GM23248 (cell line): ENCODE data around the gene CACNA1C. TPM values are rescaled to one million over a fixed set of nuclear protein-coding genes. Genes with fewer than 3 reads are reported as not detected.

Source experiments
- DNase-seq: peaks from one replicate; pipeline ENCODE4 v3.0.0-alpha.2; 2015
- H2AFZ ChIP-seq: fragments of 200-600 bp; sonication (generic); 2 replicates; pipeline ENCODE4 v1.6.1; 2016; ENCODE audit warnings: antibody characterized with exemption
- H3F3A ChIP-seq: fragments of 200-600 bp; sonication (generic); 2 replicates; pipeline ENCODE4 v1.6.1; 2016; ENCODE audit warnings: mild to moderate bottlenecking, antibody characterized with exemption, mixed run types; ENCODE audit not compliant: insufficient read depth
- H3K27ac ChIP-seq: fragments of 200-600 bp; sonication (generic); 2 replicates; pipeline ENCODE4 v1.5.1; 2016; ENCODE audit warnings: mild to moderate bottlenecking
- H3K27me3 ChIP-seq: fragments of 200-600 bp; sonication (generic); replicated peaks from 2 replicates; pipeline ENCODE4 v1.6.1; 2016; ENCODE audit warnings: mild to moderate bottlenecking; ENCODE audit not compliant: insufficient read depth
- H3K36me3 ChIP-seq: fragments of 200-600 bp; sonication (generic); 2 replicates; pipeline ENCODE4 v1.6.1; 2016; ENCODE audit warnings: low read depth, mild to moderate bottlenecking
- H3K4me1 ChIP-seq: fragments of 200-600 bp; sonication (generic); 2 replicates; pipeline ENCODE4 v1.6.1; 2016; ENCODE audit warnings: mild to moderate bottlenecking; ENCODE audit not compliant: insufficient read depth
- H3K4me2 ChIP-seq: fragments of 200-600 bp; sonication (generic); one replicate; pipeline ENCODE4 v1.6.1; 2016; ENCODE audit warnings: mild to moderate bottlenecking; ENCODE audit not compliant: unreplicated experiment
- H3K4me3 ChIP-seq: fragments of 200-600 bp; sonication (generic); 2 replicates; pipeline ENCODE4 v1.5.1; 2016; ENCODE audit warnings: mild to moderate bottlenecking
- H3K79me2 ChIP-seq: fragments of 200-600 bp; sonication (generic); 2 replicates; pipeline ENCODE4 v1.6.1; 2016; ENCODE audit warnings: mild to moderate bottlenecking; ENCODE audit not compliant: insufficient read depth
- H3K9ac ChIP-seq: fragments of 200-600 bp; sonication (generic); 2 replicates; pipeline ENCODE4 v1.6.1; 2016; ENCODE audit warnings: mild to moderate bottlenecking
- H3K9me2 ChIP-seq: fragments of 200-600 bp; sonication (generic); 2 replicates; pipeline ENCODE4 v1.6.1; 2016; ENCODE audit warnings: mixed run types, mild to moderate bottlenecking, moderate library complexity; ENCODE audit not compliant: insufficient read depth
- H3K9me3 ChIP-seq: fragments of 200-600 bp; sonication (generic); one replicate; pipeline ENCODE4 v1.6.1; 2017; ENCODE audit warnings: low read depth
- H4K20me1 ChIP-seq: fragments of 200-600 bp; sonication (generic); 2 replicates; pipeline ENCODE4 v1.6.0; 2016; ENCODE audit not compliant: insufficient read depth
- EZH2 ChIP-seq: fragments of 200-600 bp; sonication (generic); IDR thresholded peaks from 2 replicates; pipeline ENCODE4 v1.6.1; 2018; ENCODE audit warnings: antibody characterized with exemption, mild to moderate bottlenecking; ENCODE audit not compliant: insufficient read depth, poor library complexity, severe bottlenecking
- EZH2phosphoT487 ChIP-seq: fragments of 200-600 bp; sonication (generic); IDR thresholded peaks from 2 replicates; pipeline ENCODE4 v1.6.1; 2018; ENCODE audit warnings: antibody characterized with exemption, moderate library complexity, mild to moderate bottlenecking, low read depth; ENCODE audit not compliant: insufficient read depth
- whole genome bisulfite sequencing, 2 experiments: methylation state at CpG; one replicate each; pipeline ENCODE4 v1.1.6; 2015 to 2017; ENCODE audit warnings: low lambda C conversion rate in 2 of 2, low coverage in 1 of 2; ENCODE audit errors: missing lambda C conversion rate in 2 of 2; 5-methylcytosine and 5-hydroxymethylcytosine counted together
- in situ Hi-C: fragments of 300-500 bp; cut with MboI; formaldehyde crosslinking; loops from 2 replicates; pipeline ENCODE4 v1.15.0; 2020
- polyA plus RNA-seq: library from polyadenylated mRNA; unstranded; fragments of >200 nt; fragmentation: Nextera tagmentation; extraction: Ambion mirVana; gene quantifications from 2 replicates; pipeline ENCODE4 v1.2.1, GENCODE V29; 2016
- total RNA-seq: library from RNA; depleted of rRNA; stranded (reverse); fragments of >200 nt; shearing (Covaris generic); gene quantifications from 2 replicates; pipeline ENCODE4 v1.2.3, GENCODE V29; 2014

Gene CACNA1C
- total and polyA plus RNA-seq, 2 experiments from 2014 or later, result 4.9 to 11.5 TPM

DNA sequence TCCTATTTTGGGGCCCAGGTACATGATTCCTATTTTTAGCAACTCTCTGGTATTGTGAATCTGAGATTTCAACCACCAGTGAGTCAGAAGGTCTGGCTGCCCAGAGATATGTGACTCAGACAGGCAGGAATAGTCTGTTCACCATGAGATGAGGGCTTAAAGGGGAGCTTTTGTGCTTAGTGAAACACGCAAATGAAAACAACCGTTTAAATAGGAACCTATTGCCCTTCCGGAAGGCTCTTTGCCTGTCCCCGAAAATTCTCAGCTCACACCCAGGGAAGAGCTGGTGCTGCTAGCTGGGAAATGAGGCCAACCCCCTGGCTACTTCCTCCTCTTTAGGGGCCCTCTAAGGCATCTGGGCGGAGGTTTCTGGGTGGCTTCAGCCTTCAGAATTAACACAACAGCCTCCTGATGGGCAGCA, 283.6 kb downstream of the CACNA1C start:
- H3K27ac ChIP-seq, result peak overlapping the region; percentile 92
- no peaks in the 10 kb centered on the region for H3K9me2 ChIP-seq
- no peaks in the 10 kb centered on the region for H4K20me1 ChIP-seq
- H2AFZ ChIP-seq, result peak overlapping the region; percentile 50
- TF ChIP-seq EZH2phosphoT487 (no peak), EZH2 (no peak)
- WGBS, 2 experiments, result 8 to 10% methylated on average over 5 of the region's 5 CpGs
- H3F3A ChIP-seq, result peaks cover 37% of the 10 kb centered on the region
- H3K9me3 ChIP-seq, result no peaks in the 10 kb centered on the region
- DNase-seq, result peak; percentile 96
- peak overlapping the region; percentile 70 for H3K4me2 ChIP-seq
- H3K4me3 ChIP-seq, result peak overlapping the region; percentile 19
- H3K9ac ChIP-seq, result peak overlapping the region; percentile 65
- H3K27me3 ChIP-seq, result no peaks in the 10 kb centered on the region
- no peaks in the 10 kb centered on the region for H3K36me3 ChIP-seq
- H3K4me1 ChIP-seq, result peaks cover 76% of the 10 kb centered on the region
- H3K79me2 ChIP-seq, result peaks cover 35% of the 10 kb centered on the region
- in situ Hi-C loops, result no loop called here

GRCh38 chr12:2337031-2338010, 284.5 kb downstream of the CACNA1C start:
- Histone ChIP-seq H3K4me1 (peaks cover 78% of the 10 kb centered on the region), H3F3A (peaks cover 35% of the 10 kb centered on the region), H3K4me2 (peak overlapping the region; percentile 70), H3K4me3 (peak overlapping the region; percentile 19; the same call in 1 of the 2 replicates), H3K79me2 (peaks cover 41% of the 10 kb centered on the region), H4K20me1 (no peaks in the 10 kb centered on the region), H3K36me3 (no peaks in the 10 kb centered on the region), H3K27me3 (no peaks in the 10 kb centered on the region), H3K9ac (peak overlapping the region; percentile 65), H3K9me2 (no peaks in the 10 kb centered on the region), H3K27ac (peak overlapping the region; percentile 92), H3K9me3 (no peaks in the 10 kb centered on the region), H2AFZ (no peak overlapping the region; the same call in 1 of the 2 replicates)
- in situ Hi-C loops, result no loop called here
- WGBS, 2 experiments, result 94 to 95% methylated on average over 11 of the region's 11 CpGs
- no peak for DNase-seq
- TF ChIP-seq EZH2phosphoT487 (no peak), EZH2 (no peak)

GRCh38 chr12:2338381-2338780, 285.6 kb downstream of the CACNA1C start:
- Histone ChIP-seq H3K27ac (peak overlapping the region; percentile 92), H3F3A (peaks cover 28% of the 10 kb centered on the region), H3K79me2 (peaks cover 47% of the 10 kb centered on the region), H3K4me2 (no peak overlapping the region), H3K4me3 (no peak overlapping the region), H3K27me3 (no peaks in the 10 kb centered on the region), H4K20me1 (no peaks in the 10 kb centered on the region), H3K9me2 (no peaks in the 10 kb centered on the region), H3K36me3 (no peaks in the 10 kb centered on the region), H3K9ac (peak overlapping the region; percentile 24; the same call in 1 of the 2 replicates), H3K9me3 (no peaks in the 10 kb centered on the region), H2AFZ (no peak overlapping the region), H3K4me1 (peaks cover 73% of the 10 kb centered on the region)
- in situ Hi-C loops, result no loop called here
- WGBS, 2 experiments, result 100% methylated on average over 5 of the region's 5 CpGs
- TF ChIP-seq EZH2phosphoT487, result no peak
- DNase-seq, result no peak

DNA sequence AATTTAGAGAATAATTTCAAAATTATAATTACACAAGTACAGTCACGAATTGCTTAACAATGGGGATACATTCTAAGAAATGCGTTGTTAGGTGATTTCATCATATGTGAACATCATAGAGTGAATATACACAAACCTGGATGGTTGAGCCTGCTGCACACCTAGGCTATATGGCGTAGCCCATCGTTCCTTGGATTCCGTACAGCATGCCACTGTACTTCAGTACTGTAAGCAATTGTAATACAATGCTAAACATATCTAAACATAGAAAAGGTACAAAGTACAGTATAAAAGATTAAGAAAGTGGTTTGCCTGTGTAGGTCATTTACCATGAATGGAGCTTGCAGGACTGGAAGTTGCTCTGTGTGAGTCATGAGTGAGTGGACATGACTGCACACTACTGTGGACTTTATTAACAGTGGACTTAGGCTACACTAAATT, 286.2 kb downstream of the CACNA1C start:
- H2AFZ ChIP-seq, result no peak overlapping the region
- H4K20me1 ChIP-seq, result no peaks in the 10 kb centered on the region
- peaks cover 28% of the 10 kb centered on the region for H3F3A ChIP-seq
- H3K4me3 ChIP-seq, result no peak overlapping the region
- in situ Hi-C loops, result no loop called here
- peaks cover 48% of the 10 kb centered on the region for H3K79me2 ChIP-seq
- DNase-seq, result peak; percentile 91
- peak overlapping the region; percentile 30 for H3K4me2 ChIP-seq
- H3K9me3 ChIP-seq, result no peaks in the 10 kb centered on the region
- 47 to 50% methylated on average over 5 of the region's 5 CpGs for WGBS, 2 experiments
- H3K4me1 ChIP-seq, result peaks cover 68% of the 10 kb centered on the region
- TF ChIP-seq EZH2phosphoT487, result no peak
- H3K9ac ChIP-seq, result peak overlapping the region; percentile 24
- no peaks in the 10 kb centered on the region for H3K27me3 ChIP-seq
- peak overlapping the region; percentile 92 for H3K27ac ChIP-seq
- H3K36me3 ChIP-seq, result no peaks in the 10 kb centered on the region
- H3K9me2 ChIP-seq, result no peaks in the 10 kb centered on the region
